Spleen (tissue), 11 donors: ENCODE measurements around the gene SPATA7. TPM values are rescaled to one million over a fixed set of nuclear protein-coding genes. Genes with fewer than 3 reads are reported as not detected.

ENCODE experiments used
- DNase-seq: peaks from one replicate; pipeline ENCODE4 v3.0.0-alpha.2; 2020
- H3K27ac ChIP-seq, 8 donors: fragments of 200-600 bp; sonication (generic) in 7 of 8; 1 replicate in 4 of 8; 2 replicates in 4 of 8; pipeline versions ENCODE4 v1.5.0 to v1.8.0; 2016 to 2021; ENCODE audit warnings: inconsistent platforms in 4 of 8, mild to moderate bottlenecking in 4 of 8, moderate library complexity in 1 of 8
- H3K27me3 ChIP-seq, 7 donors: fragments of 200-600 bp; sonication (generic) in 6 of 7; replicated peaks in 1 of 7; 1 replicate in 4 of 7; 2 replicates in 3 of 7; pipeline versions ENCODE4 v1.5.0 to v1.8.0; 2016 to 2021; ENCODE audit warnings: inconsistent platforms in 3 of 7, mild to moderate bottlenecking in 1 of 7
- H3K36me3 ChIP-seq, 6 donors: fragments of 200-600 bp; sonication (generic) in 5 of 6; 1 replicate in 4 of 6; 2 replicates in 2 of 6; pipeline versions ENCODE4 v1.5.0 to v1.8.0; 2016 to 2021; ENCODE audit warnings: inconsistent platforms in 2 of 6
- H3K4me1 ChIP-seq, 6 donors: fragments of 200-600 bp; sonication (generic) in 5 of 6; 1 replicate in 3 of 6; 2 replicates in 3 of 6; pipeline versions ENCODE4 v1.5.0 to v1.8.0; 2016 to 2021; ENCODE audit warnings: inconsistent platforms in 3 of 6
- H3K4me3 ChIP-seq, 8 donors: fragments of 200-600 bp; sonication (generic) in 7 of 8; 1 replicate in 4 of 8; 2 replicates in 4 of 8; pipeline versions ENCODE4 v1.5.0 to v1.8.0; 2016 to 2021; ENCODE audit warnings: inconsistent platforms in 4 of 8, mild to moderate bottlenecking in 4 of 8, moderate library complexity in 2 of 8
- H3K9me3 ChIP-seq, 8 donors: fragments of 200-600 bp; sonication (generic) in 7 of 8; 1 replicate in 4 of 8; 2 replicates in 4 of 8; pipeline versions ENCODE4 v1.5.0 to v1.8.0; 2016 to 2021; ENCODE audit warnings: inconsistent platforms in 4 of 8
- CTCF ChIP-seq, 11 experiments: fragments of 200-600 bp in 7 of 11; fragments of 450-650 bp in 4 of 11; sonication (generic) in 4 of 11; IDR thresholded peaks in 8 of 11; conservative IDR thresholded peaks in 3 of 11; 1 replicate in 7 of 11; 2 replicates in 4 of 11; pipeline versions ENCODE4 v1.4.0 to v1.8.0; 2016 to 2021; ENCODE audit warnings: antibody characterized with exemption in 11 of 11, inconsistent platforms in 4 of 11, mild to moderate bottlenecking in 1 of 11
- POLR2A ChIP-seq, 3 donors: fragments of 450-650 bp; IDR thresholded peaks; one replicate each; pipeline ENCODE4 v1.5.1; 2017; ENCODE audit warnings: antibody characterized with exemption in 3 of 3, mild to moderate bottlenecking in 1 of 3
- POLR2AphosphoS5 ChIP-seq, 3 donors: sonication (generic); formaldehyde crosslinking; IDR thresholded peaks; one replicate each; pipeline ENCODE4 v1.5.1; 2017; ENCODE audit warnings: antibody characterized with exemption in 3 of 3
- WGBS, 5 donors: extraction: QIAGEN DNeasy Blood & Tissue Kit in 3 of 5; methylation state at CpG; one replicate each; pipeline versions ENCODE4 v1.1.5 to v1.1.7; 2013 to 2018; 5-methylcytosine and 5-hydroxymethylcytosine counted together
- intact Hi-C: fragments of 100-400 bp; cut with DNase I; formaldehyde crosslinking; loops from one replicate; pipeline ENCODE4 v1.15.0; 2023; ENCODE audit warnings: low total_unique reads
- polyA plus RNA-seq, 3 donors: library from polyadenylated mRNA; stranded (reverse); fragments of 200-250 nt; gene quantifications; one replicate each; pipeline ENCODE4 v1.2.1, GENCODE V29; 2013
- total RNA-seq, 7 donors: library from RNA; depleted of rRNA in 3 of 7; stranded (reverse); fragments of >200 nt in 3 of 7; fragmentation: NEBNext Ultra II Directional in 4 of 7; extraction: Animal tissue kit (Norgen Biotek cat#: 25700) in 4 of 7; gene quantifications; one replicate each; pipeline versions ENCODE4 v1.1.0 to v1.2.1, GENCODE V29; 2016 to 2021
- donor health status: healthy with polysubstance abuse.
- donor health status: DM: no; HTN: no; CAD: no; lungs with moderate emphysema.
- donor health status: DM: no; HTN: no; CAD: no.
- donor health status: Bipolar disorder and iron deficiency.
- donor health status: healthy.
- donor health status: DM: no; HTN: no; CAD: no.
- donor health status: DM: yes; HTN: yes; CAD: no.

Gene SPATA7
- total and polyA plus RNA-seq, 10 donors = 2.8 to 18.7 (median 6.3) TPM

GRCh38 chr14:88346048-88346639 is 39.3 kb upstream of the SPATA7 start:
- WGBS, 5 donors = 72 to 77% (median 76%) methylated on average over 5 of the region's 5 CpGs
- no peaks in the 10 kb centered on the region for H3K36me3 ChIP-seq
- peaks cover 0 to 6% (median 0%) of the 10 kb centered on the region in 7 donors for H3K27me3 ChIP-seq
- H3K4me1 ChIP-seq = no peaks in the 10 kb centered on the region
- no peak overlapping the region for H3K4me3 ChIP-seq
- no peak for DNase-seq
- intact Hi-C loops = no loop called here
- no peak overlapping the region for H3K27ac ChIP-seq
- no peaks in the 10 kb centered on the region for H3K9me3 ChIP-seq
- TF ChIP-seq CTCF (IDR thresholded peaks at IDR 0.05 in 8 of 11, conservative IDR thresholded peaks at IDR 0.05 in 3 of 11) (no peak), POLR2A (IDR thresholded peaks at IDR 0.05) (no peak), POLR2AphosphoS5 (IDR thresholded peaks at IDR 0.05) (no peak)

- H3K4me3 ChIP-seq = no peak overlapping the region
- TF ChIP-seq CTCF (IDR thresholded peaks at IDR 0.05 in 8 of 11, conservative IDR thresholded peaks at IDR 0.05 in 3 of 11) (no peak), POLR2AphosphoS5 (IDR thresholded peaks at IDR 0.05) (no peak), POLR2A (IDR thresholded peaks at IDR 0.05) (no peak)
- WGBS, 5 donors = 61 to 65% (median 62%) methylated on average over 3 of the region's 3 CpGs
- no peak overlapping the region for H3K27ac ChIP-seq
- intact Hi-C loops = no loop called here
- H3K4me1 ChIP-seq = no peaks in the 10 kb centered on the region
- H3K27me3 ChIP-seq = peaks cover 0 to 6% (median 0%) of the 10 kb centered on the region in 7 donors
- no peaks in the 10 kb centered on the region for H3K36me3 ChIP-seq
- no peaks in the 10 kb centered on the region for H3K9me3 ChIP-seq
- DNase-seq = no peak
Observed at GRCh38 chr14:88348546-88348945, 36.9 kb upstream of the SPATA7 start.

GRCh38 chr14:88351966-88352691 is 33.3 kb upstream of the SPATA7 start:
- no peak for TF ChIP-seq POLR2AphosphoS5 (IDR thresholded peaks at IDR 0.05)
- no peak for TF ChIP-seq POLR2A (IDR thresholded peaks at IDR 0.05)
- no peak for TF ChIP-seq CTCF (IDR thresholded peaks at IDR 0.05 in 8 of 11, conservative IDR thresholded peaks at IDR 0.05 in 3 of 11)
- DNase-seq = no peak
- WGBS, 5 donors = 56 to 81% (median 71%) methylated on average over 4 of the region's 4 CpGs
- H3K4me1 ChIP-seq = no peaks in the 10 kb centered on the region
- no peak overlapping the region for H3K27ac ChIP-seq
- H3K36me3 ChIP-seq = no peaks in the 10 kb centered on the region
- no peaks in the 10 kb centered on the region for H3K9me3 ChIP-seq
- no peak overlapping the region for H3K4me3 ChIP-seq
- peaks cover 0 to 6% (median 0%) of the 10 kb centered on the region in 7 donors for H3K27me3 ChIP-seq
- intact Hi-C loops = no loop called here

GRCh38 chr14:88352698-88353097 is 32.8 kb upstream of the SPATA7 start:
- Histone ChIP-seq H3K27me3 (peaks cover 0 to under 1% (median 0%) of the 10 kb centered on the region in 7 donors), H3K27ac (no peak overlapping the region), H3K9me3 (peaks cover 0 to 2% (median 0%) of the 10 kb centered on the region in 8 donors), H3K4me1 (no peaks in the 10 kb centered on the region), H3K4me3 (no peak overlapping the region), H3K36me3 (no peaks in the 10 kb centered on the region)
- TF ChIP-seq POLR2A (IDR thresholded peaks at IDR 0.05) = no peak
- TF ChIP-seq CTCF (IDR thresholded peaks at IDR 0.05 in 8 of 11, conservative IDR thresholded peaks at IDR 0.05 in 3 of 11) = no peak
- no peak for TF ChIP-seq POLR2AphosphoS5 (IDR thresholded peaks at IDR 0.05)
- intact Hi-C loops = no loop called here
- 65 to 78% (median 72%) methylated on average over 3 of the region's 3 CpGs for WGBS, 5 donors
- DNase-seq = no peak
